ENCODE data around the gene MANBA. TPM values are rescaled to one million over a fixed set of nuclear protein-coding genes. Genes with fewer than 3 reads are reported as not detected.

MANBA gene
- total and polyA plus RNA-seq, 2 of the 4 experiments (the other 2 are of a cell fraction): 11.5 to 17.2 TPM

Small RNA genes lying within 50 kb of the gene (microRNA-seq; reads per million reads assigned to microRNA genes)
- not detected for gene AC018797.1 (ENCODE audit: insufficient read depth, insufficient read length)

Small RNA genes lying within 50 kb of the gene (small RNA-seq; reads per million reads assigned to genes)
- gene AC018797.1: 0 reads per million in 5 experiments

Other genes starting within 250 kb of the MANBA start
- gene UBE2D3, start 66.6 kb upstream of the MANBA start, total RNA-seq (2012; rRNA removed): 387 and 407 TPM in 2 replicates
- 233 and 259 TPM in 2 replicates for gene UBE2D3, start 66.6 kb upstream of the MANBA start, polyA plus RNA-seq (2012; rRNA removed)
- 7.0 and 21.1 TPM in 2 replicates for gene CISD2, start 108.0 kb upstream of the MANBA start, total RNA-seq (2012; rRNA removed)
- 14.3 and 14.4 TPM in 2 replicates for gene CISD2, start 108.0 kb upstream of the MANBA start, polyA plus RNA-seq (2012; rRNA removed)